CD4-positive, alpha-beta T cell treated with Interleukin-10 for 1 hour (primary cell): Measurements from ENCODE around the gene TOR1B.

Experiments used
- DNase-seq: peaks from one replicate; pipeline ENCODE4 v3.0.0-alpha.2; 2020

Gene TOR1B

DNA sequence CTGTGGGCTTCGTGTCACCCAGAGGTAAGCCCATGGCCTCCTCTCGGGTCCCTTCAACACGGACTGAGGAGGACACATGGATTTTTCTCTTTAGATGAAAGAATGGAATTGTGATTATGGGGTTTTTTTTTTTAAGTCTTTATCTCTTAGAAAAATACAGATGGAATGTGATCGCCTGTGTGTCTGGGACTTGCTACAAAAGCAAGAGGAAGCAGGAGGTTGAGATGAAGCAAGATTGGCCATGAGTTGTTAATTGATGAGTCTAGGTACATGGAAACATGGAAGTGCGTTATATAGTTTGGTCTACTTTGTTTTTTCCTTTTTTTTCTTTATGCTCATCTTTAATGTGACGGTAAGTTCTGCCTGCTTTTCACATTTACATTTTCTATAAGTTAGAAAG lies 46.9 kb downstream of the TOR1B start:
- DNase-seq, result no peak

- DNase-seq, result no peak
Measured at GRCh38 chr9:129850821-129851550, 48.0 kb downstream of the TOR1B start.

DNA sequence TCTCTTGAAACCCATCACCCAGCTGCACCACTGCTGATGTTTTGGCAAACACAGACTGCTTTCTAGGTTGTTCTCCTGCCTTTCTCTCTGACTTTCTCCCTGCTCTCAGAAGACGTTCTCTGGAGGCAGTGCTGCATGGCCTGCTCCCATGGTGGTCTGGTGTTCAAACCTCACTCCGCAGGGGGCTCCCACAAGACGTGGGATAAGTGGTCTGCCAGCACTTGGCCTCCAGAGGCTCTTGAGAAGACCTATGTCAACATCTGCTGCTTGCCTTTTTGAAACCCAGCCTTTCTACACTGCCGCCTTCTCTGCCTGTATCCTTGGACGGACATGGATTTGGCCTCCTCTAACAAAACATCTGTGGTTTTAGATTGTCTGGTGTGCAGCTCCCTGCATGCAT lies 48.8 kb downstream of the TOR1B start:
- DNase-seq, result no peak

- no peak for DNase-seq
Measured at GRCh38 chr9:129852579-129852978, 49.6 kb downstream of the TOR1B start.

DNA sequence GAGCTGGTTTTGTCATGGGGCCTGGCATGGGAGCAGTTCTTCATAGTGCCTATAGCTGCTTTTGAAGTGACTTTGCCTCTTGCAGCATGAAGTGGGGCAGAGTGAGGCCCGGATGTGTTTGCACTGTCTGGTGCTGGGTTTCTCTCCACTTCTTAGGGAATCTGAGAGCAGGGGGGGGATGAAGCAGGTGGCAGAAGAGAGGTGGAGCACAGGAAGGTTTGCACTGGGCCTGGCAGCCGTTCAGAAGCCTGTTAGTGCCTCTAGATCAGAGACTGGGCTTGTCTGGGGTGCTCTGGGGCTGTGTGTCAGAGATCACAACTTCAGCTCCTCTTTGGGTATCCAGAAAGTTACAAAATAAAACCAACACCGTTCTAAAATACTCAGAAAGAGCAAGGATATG lies 50.6 kb downstream of the TOR1B start:
- no peak for DNase-seq

- DNase-seq, result no peak
Measured at GRCh38 chr9:129854588-129855110, 51.7 kb downstream of the TOR1B start.

DNA sequence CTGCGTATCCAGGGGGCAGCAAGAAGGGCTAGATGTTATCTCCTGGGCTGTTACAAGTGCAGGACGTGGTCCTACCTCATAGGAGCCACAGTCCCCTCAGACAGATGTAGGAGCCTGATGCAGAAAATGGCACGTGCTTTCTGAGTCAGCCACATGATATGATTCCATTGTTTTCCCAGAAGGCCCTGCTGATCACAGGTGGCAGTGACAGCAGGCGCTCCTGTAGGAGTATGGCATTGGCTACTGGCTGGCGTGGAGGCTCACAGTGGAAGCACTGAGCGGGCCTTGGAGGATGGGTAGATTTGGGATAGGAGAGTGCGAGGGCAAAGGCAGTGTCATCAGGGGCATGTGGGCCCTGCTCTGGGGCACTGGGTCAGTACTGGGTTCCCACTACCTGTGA lies 54.2 kb downstream of the TOR1B start:
- no peak for DNase-seq

DNA sequence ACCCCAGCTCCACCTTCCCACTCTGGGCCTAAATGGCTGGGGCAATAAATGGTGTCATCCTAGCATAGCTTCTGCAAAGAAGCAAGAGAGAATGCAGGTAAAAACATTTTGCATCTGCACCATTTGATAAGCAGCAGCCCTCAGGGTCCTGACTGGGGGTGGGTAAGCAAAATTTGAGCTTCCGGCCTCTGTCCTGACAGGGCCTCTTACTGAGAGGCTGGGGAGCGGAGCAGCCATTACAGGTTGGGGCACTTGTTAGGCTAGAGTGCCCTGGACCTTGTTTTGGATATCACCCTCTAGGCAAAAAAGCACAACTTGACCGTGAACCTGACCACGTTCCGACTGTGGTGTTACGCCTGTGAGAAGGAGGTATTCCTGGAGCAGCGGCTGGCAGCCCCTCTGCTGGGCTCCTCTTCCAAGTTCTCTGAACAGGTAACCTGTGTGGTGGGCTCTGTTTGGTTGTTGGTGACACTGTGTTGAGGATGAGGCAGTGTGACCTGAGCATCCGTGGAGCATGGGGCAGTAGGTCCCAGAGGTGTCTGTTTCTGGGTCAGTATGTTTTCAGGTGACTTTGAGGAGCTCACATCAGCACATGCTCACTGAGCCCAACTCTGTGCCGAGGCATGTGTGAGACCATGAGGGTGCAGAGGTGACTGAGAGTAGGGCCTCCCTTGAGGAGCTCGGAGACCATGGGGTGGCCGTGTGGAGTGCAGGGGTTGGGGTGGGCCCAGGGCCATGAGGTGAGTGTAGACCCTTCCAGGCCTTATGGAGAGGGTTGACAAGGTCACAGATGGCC lies 55.4 kb downstream of the TOR1B start:
- DNase-seq, result no peak
